ENCODE results near the gene CALML6.

DNA sequence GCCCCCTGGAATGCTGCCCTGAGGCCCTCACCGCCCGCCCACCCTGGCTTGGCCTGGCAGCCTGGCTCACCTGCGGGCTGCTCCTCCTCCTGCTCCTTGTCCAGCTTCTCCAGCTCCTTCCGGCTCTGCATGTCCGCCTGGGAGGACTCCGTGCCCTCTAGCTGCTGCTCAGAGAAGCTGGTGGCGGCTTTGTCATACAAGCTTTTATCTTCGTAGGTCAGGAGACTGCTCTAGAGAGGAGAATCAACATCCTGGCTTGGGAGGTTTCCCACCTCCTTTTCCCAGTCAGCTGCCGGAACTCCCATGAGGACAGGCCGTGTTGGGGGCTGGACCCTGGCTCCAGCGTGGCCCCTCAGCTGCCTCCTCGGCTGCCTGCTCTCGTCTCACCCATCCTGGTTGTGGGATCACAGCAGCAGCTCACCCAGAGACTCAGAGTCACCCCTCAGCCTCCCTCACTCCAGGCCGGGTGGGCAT, 40.6 kb downstream of the CALML6 start:
- no peak for TF ChIP-seq POLR2AphosphoS5 (IDR thresholded peaks at IDR 0.05; ENCODE audit: low read depth, low read length)
- TF ChIP-seq POLR2A (IDR thresholded peaks at IDR 0.05; ENCODE audit: low read depth, low read length): no peak
